BLaER1 treated with 17β-estradiol and CSF1 and Interleukin-3, amounts not matched to agents 10 nM and 100 nM (cell line): Measurements from ENCODE around the gene GIMAP8.
"Not testable (repeated sequence)": the region's sequence is repeated elsewhere in the genome, so short reads cannot be mapped to it uniquely, and the experiment has no call there.

Experiments
- H3K27ac ChIP-seq, 11 experiments: shearing (Covaris generic); formaldehyde crosslinking; 2 replicates each; pipeline ENCODE4 v1.8.1; 2022
- H3K27me3 ChIP-seq, 11 experiments: shearing (Covaris generic); formaldehyde crosslinking; 2 replicates each; pipeline ENCODE4 v1.8.1; 2022
- H3K36me3 ChIP-seq, 11 experiments: shearing (Covaris generic); formaldehyde crosslinking; 2 replicates each; pipeline ENCODE4 v1.8.1; 2022
- H3K4me1 ChIP-seq, 10 experiments: shearing (Covaris generic); formaldehyde crosslinking; 2 replicates each; pipeline ENCODE4 v1.8.1; 2022
- H3K4me2 ChIP-seq, 11 experiments: shearing (Covaris generic); formaldehyde crosslinking; 2 replicates each; pipeline ENCODE4 v1.8.1; 2022
- H3K4me3 ChIP-seq, 10 experiments: shearing (Covaris generic); formaldehyde crosslinking; 2 replicates each; pipeline ENCODE4 v1.8.1; 2022
- H3K9ac ChIP-seq, 11 experiments: shearing (Covaris generic); formaldehyde crosslinking; 2 replicates each; pipeline ENCODE4 v1.8.1; 2022
- H3K9me3 ChIP-seq, 11 experiments: shearing (Covaris generic); formaldehyde crosslinking; replicated peaks in 1 of 11; 2 replicates each; pipeline ENCODE4 v1.8.1; 2022
- H4K20me1 ChIP-seq, 11 experiments: shearing (Covaris generic); formaldehyde crosslinking; 2 replicates each; pipeline ENCODE4 v1.8.1; 2022
- Cebpa-rat ChIP-seq, 11 experiments: shearing (Covaris generic); IDR thresholded peaks; 2 replicates each; pipeline ENCODE4 v1.8.1; 2022

The GIMAP8 gene

DNA sequence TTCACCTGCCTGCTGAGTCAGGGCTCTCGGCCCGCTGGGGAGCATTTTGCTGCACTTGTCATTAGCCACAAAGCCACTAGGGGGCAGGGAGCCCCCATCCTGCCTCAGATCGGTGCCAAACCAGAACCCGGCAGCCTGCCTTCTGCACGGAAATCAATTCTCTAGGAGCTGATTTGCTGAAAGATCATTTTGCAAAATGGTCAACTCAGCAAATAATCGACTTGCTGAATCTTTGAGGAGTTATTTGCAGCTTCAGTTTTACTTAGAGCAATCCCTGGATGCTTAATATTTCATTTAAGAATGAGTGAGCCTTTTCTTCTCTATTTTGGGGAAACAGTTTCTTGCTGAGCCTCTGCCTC, 1.7 kb upstream of the GIMAP8 start:
- Histone ChIP-seq H3K27ac (peak overlapping the region in 3 of 11 experiments; percentile 5 to 86 (median 68); a peak in 3 of 22 replicates), H3K9ac (peak overlapping the region in 2 of 11 experiments; percentile 3 to 51; a peak in 1 of 22 replicates), H3K4me2 (peak overlapping the region; percentile 87 to 99 (median 96)), H4K20me1 (peaks cover 0 to 15% (median 0%) of the 10 kb centered on the region in 11 experiments; a peak in 4 of 22 replicates), H3K4me3 (peak overlapping the region in 1 of 10 experiments; percentile 20; a peak in 1 of 20 replicates), H3K9me3 (no peaks in the 10 kb centered on the region; a peak in 1 of 22 replicates), H3K4me1 (peaks cover 76 to 97% (median 93%) of the 10 kb centered on the region in 10 experiments), H3K27me3 (peaks cover 0 to 16% (median 9%) of the 10 kb centered on the region in 11 experiments; a peak in 12 of 22 replicates), H3K36me3 (peaks cover 0 to 11% (median 0%) of the 10 kb centered on the region in 11 experiments; a peak in 4 of 22 replicates)
- no peak for TF ChIP-seq Cebpa-rat (IDR thresholded peaks at IDR 0.05)

- peaks cover 0 to 4% (median 0%) of the 10 kb centered on the region in 11 experiments; a peak in 4 of 22 replicates for H3K9me3 ChIP-seq
- peaks cover 0 to 17% (median 0%) of the 10 kb centered on the region in 11 experiments; a peak in 4 of 22 replicates for H3K36me3 ChIP-seq
- peak overlapping the region in 4 of 11 experiments; percentile 3 to 90 (median 46); a peak in 3 of 22 replicates for H3K9ac ChIP-seq
- peaks cover 76 to 91% (median 87%) of the 10 kb centered on the region in 10 experiments for H3K4me1 ChIP-seq
- TF ChIP-seq Cebpa-rat (IDR thresholded peaks at IDR 0.05), result no peak
- H3K4me2 ChIP-seq, result peak overlapping the region; percentile 87 to 99 (median 96)
- peak overlapping the region in 2 of 10 experiments; percentile 1 to 81; a peak in 2 of 20 replicates for H3K4me3 ChIP-seq
- H3K27me3 ChIP-seq, result peaks cover 0 to 13% (median 9%) of the 10 kb centered on the region in 11 experiments; a peak in 12 of 22 replicates
- peak overlapping the region in 3 of 11 experiments; percentile 5 to 86 (median 68); a peak in 4 of 22 replicates for H3K27ac ChIP-seq
- peaks cover 0 to 15% (median 0%) of the 10 kb centered on the region in 11 experiments; a peak in 4 of 22 replicates for H4K20me1 ChIP-seq
Observed at GRCh38 chr7:150449206-150449952, 1.1 kb upstream of the GIMAP8 start.

DNA sequence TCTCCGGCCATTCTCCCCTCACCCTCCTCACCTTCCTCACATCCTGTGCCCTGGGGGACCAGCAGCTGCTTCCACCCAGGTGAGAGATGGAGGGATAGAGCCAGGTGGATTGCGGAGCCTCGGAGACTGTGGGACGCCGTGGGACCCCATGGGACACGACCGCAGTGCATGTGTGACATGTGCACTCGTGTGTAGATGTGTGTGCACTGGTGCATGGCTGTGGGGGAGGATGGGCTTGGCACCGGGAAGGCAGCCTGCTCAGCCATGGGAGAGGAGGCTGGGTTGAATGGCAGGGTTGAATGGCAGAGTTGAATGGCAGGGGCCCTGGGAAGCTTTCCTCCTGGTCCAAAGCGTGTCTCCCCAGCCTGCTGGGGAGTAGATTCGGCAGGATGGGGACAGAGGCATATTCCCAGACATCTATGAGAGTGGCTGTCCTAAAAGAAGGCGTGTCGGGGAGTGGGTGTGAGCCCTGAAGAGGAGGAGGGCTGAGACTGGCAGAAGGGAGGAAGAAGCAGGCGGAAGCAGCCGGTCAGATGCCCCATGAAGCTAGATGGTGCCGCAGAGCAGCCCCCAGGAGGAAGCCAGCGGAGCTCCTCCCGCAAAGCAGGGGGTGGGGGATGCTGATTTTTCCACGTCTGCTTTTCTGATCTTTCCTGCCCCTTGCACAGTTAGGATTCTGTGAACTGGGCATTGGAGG, 815 bp downstream of the GIMAP8 start:
- Histone ChIP-seq H3K27me3 (peaks cover 0 to 13% (median 8%) of the 10 kb centered on the region in 11 experiments; a peak in 9 of 22 replicates), H3K27ac (peak overlapping the region; percentile 47 to 86 (median 71)), H4K20me1 (peaks cover 0 to 10% (median 0%) of the 10 kb centered on the region in 11 experiments; a peak in 5 of 22 replicates), H3K9me3 (peaks cover 5 to 22% (median 9%) of the 10 kb centered on the region in 11 experiments), H3K4me3 (peak overlapping the region; percentile 40 to 81 (median 60)), H3K36me3 (peaks cover 0 to 36% (median 0%) of the 10 kb centered on the region in 11 experiments; a peak in 4 of 22 replicates), H3K9ac (peak overlapping the region; percentile 44 to 90 (median 71)), H3K4me1 (peaks cover 58 to 74% (median 69%) of the 10 kb centered on the region in 10 experiments), H3K4me2 (peak overlapping the region; percentile 87 to 99 (median 96))
- no peak for TF ChIP-seq Cebpa-rat (IDR thresholded peaks at IDR 0.05)

GRCh38 chr7:150451833-150452461, 1.5 kb downstream of the GIMAP8 start:
- peak overlapping the region; percentile 47 to 86 (median 71) for H3K27ac ChIP-seq
- peaks cover 0 to 10% (median 0%) of the 10 kb centered on the region in 11 experiments; a peak in 5 of 22 replicates for H4K20me1 ChIP-seq
- peaks cover 0 to 13% (median 7%) of the 10 kb centered on the region in 11 experiments; a peak in 9 of 22 replicates for H3K27me3 ChIP-seq
- H3K9me3 ChIP-seq, result peaks cover 12 to 29% (median 16%) of the 10 kb centered on the region in 11 experiments
- peaks cover 51 to 67% (median 62%) of the 10 kb centered on the region in 10 experiments for H3K4me1 ChIP-seq
- peaks cover 0 to 43% (median 0%) of the 10 kb centered on the region in 11 experiments; a peak in 4 of 22 replicates for H3K36me3 ChIP-seq
- peak overlapping the region; percentile 87 to 99 (median 96) for H3K4me2 ChIP-seq
- peak overlapping the region; percentile 40 to 81 (median 60) for H3K4me3 ChIP-seq
- TF ChIP-seq Cebpa-rat (IDR thresholded peaks at IDR 0.05), result no peak
- peak overlapping the region; percentile 44 to 90 (median 71); a peak in 21 of 22 replicates for H3K9ac ChIP-seq

DNA sequence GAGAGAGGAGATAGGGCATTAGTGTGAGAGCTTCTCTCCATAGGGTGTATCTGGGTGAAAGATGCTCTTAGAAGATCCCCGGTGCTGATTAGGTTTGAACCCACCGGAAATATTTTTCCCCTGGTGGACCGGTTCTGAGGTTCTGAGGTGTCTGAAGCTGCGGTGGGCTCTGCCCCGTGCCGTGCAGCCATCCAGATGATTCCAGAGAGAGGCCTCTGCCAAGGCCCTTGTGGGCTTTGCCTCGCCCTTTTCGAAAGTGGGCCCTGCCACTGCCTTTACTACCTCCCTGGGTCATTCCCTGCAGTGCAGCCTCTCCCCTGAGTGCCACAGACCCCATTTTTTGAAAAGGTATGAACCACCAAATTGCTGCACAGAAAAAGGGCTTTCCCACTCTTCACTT, 2.8 kb downstream of the GIMAP8 start:
- TF ChIP-seq Cebpa-rat (IDR thresholded peaks at IDR 0.05), result no peak
- Histone ChIP-seq H3K36me3 (peaks cover 0 to 55% (median 0%) of the 10 kb centered on the region in 11 experiments; a peak in 4 of 22 replicates), H3K4me2 (peak overlapping the region in 6 of 11 experiments; percentile 67 to 99 (median 97); a peak in 12 of 22 replicates), H3K27ac (peak overlapping the region in 1 of 11 experiments; percentile 53; a peak in 1 of 22 replicates), H4K20me1 (peaks cover 0 to 17% (median 0%) of the 10 kb centered on the region in 11 experiments; a peak in 5 of 22 replicates), H3K27me3 (peaks cover 0 to 13% (median 7%) of the 10 kb centered on the region in 11 experiments; a peak in 8 of 22 replicates), H3K4me1 (peaks cover 41 to 59% (median 50%) of the 10 kb centered on the region in 10 experiments), H3K4me3 (peak overlapping the region in 3 of 10 experiments; percentile 69 to 81 (median 77); a peak in 6 of 20 replicates), H3K9ac (peak overlapping the region in 2 of 11 experiments; percentile 83 to 90; a peak in 4 of 22 replicates), H3K9me3 (peaks cover 22 to 41% (median 28%) of the 10 kb centered on the region in 11 experiments)

- peaks cover 34 to 51% (median 43%) of the 10 kb centered on the region in 10 experiments for H3K4me1 ChIP-seq
- H3K9me3 ChIP-seq, result peaks cover 23 to 48% (median 32%) of the 10 kb centered on the region in 11 experiments
- peak overlapping the region in 2 of 10 experiments; percentile 77 to 81; a peak in 4 of 20 replicates for H3K4me3 ChIP-seq
- H3K27me3 ChIP-seq, result peaks cover 0 to 12% (median 7%) of the 10 kb centered on the region in 11 experiments; a peak in 8 of 22 replicates
- H3K4me2 ChIP-seq, result peak overlapping the region in 3 of 11 experiments; percentile 98 to 99 (median 99); a peak in 5 of 22 replicates
- peaks cover 0 to 62% (median 0%) of the 10 kb centered on the region in 11 experiments; a peak in 4 of 22 replicates for H3K36me3 ChIP-seq
- peak overlapping the region in 1 of 11 experiments; percentile 30; a peak in 1 of 22 replicates for H3K9ac ChIP-seq
- H3K27ac ChIP-seq, result no peak overlapping the region
- H4K20me1 ChIP-seq, result peaks cover 0 to 17% (median 0%) of the 10 kb centered on the region in 11 experiments; a peak in 5 of 22 replicates
- TF ChIP-seq Cebpa-rat (IDR thresholded peaks at IDR 0.05), result no peak
Observed at GRCh38 chr7:150453892-150454291, 3.5 kb downstream of the GIMAP8 start.

GRCh38 chr7:150457064-150457463, 6.6 kb downstream of the GIMAP8 start:
- Histone ChIP-seq H3K4me1 (peaks cover 8 to 32% (median 12%) of the 10 kb centered on the region in 10 experiments), H3K9me3 (peaks cover 52 to 80% (median 63%) of the 10 kb centered on the region in 11 experiments), H3K36me3 (peaks cover 0 to 94% (median 0%) of the 10 kb centered on the region in 11 experiments; a peak in 5 of 22 replicates), H4K20me1 (peaks cover 0 to 17% (median 0%) of the 10 kb centered on the region in 11 experiments; a peak in 2 of 22 replicates)
- H3K27ac ChIP-seq, H3K9ac ChIP-seq, H3K4me2 ChIP-seq, H3K27me3 ChIP-seq, H3K4me3 ChIP-seq: not testable (repeated sequence)
